Uterus (tissue), 2 donors: ENCODE data around the gene DTX4.

Source experiments
- CTCF ChIP-seq, 4 experiments: fragments of 200-600 bp in 2 of 4; fragments of 450-650 bp in 2 of 4; sonication (generic) in 2 of 4; IDR thresholded peaks; one replicate each; pipeline ENCODE4 v1.5.1; 2016 to 2019; ENCODE audit warnings: antibody characterized with exemption in 4 of 4, mild to moderate bottlenecking in 2 of 4, moderate library complexity in 1 of 4
- POLR2A ChIP-seq, 2 donors: fragments of 450-650 bp; IDR thresholded peaks; one replicate each; pipeline ENCODE4 v1.6.1; 2016; ENCODE audit warnings: antibody characterized with exemption in 2 of 2, mild to moderate bottlenecking in 1 of 2, moderate library complexity in 1 of 2

GRCh38 chr11:59187035-59187434 lies 15.1 kb downstream of the DTX4 start:
- no peak for TF ChIP-seq POLR2A (IDR thresholded peaks at IDR 0.05)
- no peak for TF ChIP-seq CTCF (IDR thresholded peaks at IDR 0.05)
